ENCODE measurements around the gene C16orf54. TPM values are rescaled to one million over a fixed set of nuclear protein-coding genes. Genes with fewer than 3 reads are reported as not detected.
"Not testable (repeated sequence)": the region's sequence is repeated elsewhere in the genome, so short reads cannot be mapped to it uniquely, and the experiment has no call there.

The C16orf54 gene
- total RNA-seq, 2 experiments from 2014 or later = 17.3 to 19.1 TPM

DNA sequence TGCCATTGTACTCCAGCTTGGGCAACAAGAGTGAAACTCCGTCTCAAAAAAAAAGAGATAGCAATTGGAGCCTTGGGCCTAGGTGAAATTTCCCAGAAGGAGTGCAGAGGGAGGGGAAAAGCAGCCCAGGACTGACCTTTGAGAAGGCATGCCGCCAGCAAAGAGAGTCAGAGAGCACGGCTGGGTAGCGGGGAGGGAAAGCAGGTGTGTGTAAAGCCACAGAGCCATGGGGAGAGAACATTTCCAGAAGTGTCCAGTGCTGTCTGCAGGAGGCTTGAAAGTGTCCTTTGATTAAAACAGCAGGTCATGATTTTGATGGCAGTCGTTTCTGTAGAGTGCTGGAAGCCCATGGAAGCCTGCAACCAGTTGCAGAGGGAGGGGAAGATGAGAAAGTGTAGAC lies 8.1 kb downstream of the C16orf54 start:
- Mint-ChIP-seq H3K4me3 (no peak overlapping the region), H3K4me1 (peaks cover 52% of the 10 kb centered on the region), H3K27me3 (no peaks in the 10 kb centered on the region), H3K9me3 (peaks cover 5% of the 10 kb centered on the region), H3K27ac (peak overlapping the region; percentile 68), H3K36me3 (peaks cover 18% of the 10 kb centered on the region)
- DNase-seq = no peak

DNA sequence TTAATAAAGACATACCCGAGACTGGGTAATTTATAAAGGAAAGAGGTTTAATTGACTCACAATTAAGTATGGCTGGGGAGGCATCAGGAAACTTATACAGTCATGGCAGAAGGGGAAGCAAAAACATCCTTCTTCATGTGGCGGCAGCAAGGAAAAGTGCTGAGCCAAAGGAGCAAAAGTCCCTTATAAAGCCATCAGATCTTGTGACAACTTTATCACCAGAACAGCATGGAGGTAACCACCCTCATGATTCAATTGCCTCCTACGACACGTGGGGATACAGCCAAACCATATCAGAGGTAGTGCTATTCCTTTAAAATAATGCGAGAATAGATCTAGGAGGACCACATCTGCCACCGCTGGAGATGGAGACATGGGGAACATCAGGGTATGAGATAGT lies 9.0 kb downstream of the C16orf54 start:
- Mint-ChIP-seq H3K36me3 (peaks cover 14% of the 10 kb centered on the region), H3K4me3 (no peak overlapping the region), H3K9me3 (peaks cover 9% of the 10 kb centered on the region), H3K27ac (no peak overlapping the region), H3K27me3 (no peaks in the 10 kb centered on the region), H3K4me1 (peaks cover 54% of the 10 kb centered on the region)
- no peak for DNase-seq

DNA sequence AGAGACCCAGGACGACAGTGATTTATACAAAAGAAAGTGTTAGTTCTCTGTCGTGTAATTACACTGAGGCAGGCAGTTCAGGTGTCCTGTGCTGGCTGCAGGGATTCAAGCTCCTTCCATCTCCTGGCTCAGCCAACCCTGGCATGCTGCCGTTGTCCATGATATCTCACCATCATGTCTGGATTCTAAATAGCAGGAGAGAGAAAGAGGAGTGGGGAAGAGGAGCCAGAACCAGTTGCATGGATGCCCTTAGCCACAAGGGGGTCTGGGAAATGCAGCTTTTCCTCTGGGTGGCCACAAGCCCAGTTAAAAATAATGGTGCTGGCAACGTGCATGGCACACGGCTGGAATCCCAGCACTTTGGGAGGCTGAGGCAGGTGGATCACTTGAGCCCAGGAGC lies 9.7 kb downstream of the C16orf54 start:
- H3K4me1 Mint-ChIP-seq = peaks cover 50% of the 10 kb centered on the region
- no peak overlapping the region for H3K27ac Mint-ChIP-seq

DNA sequence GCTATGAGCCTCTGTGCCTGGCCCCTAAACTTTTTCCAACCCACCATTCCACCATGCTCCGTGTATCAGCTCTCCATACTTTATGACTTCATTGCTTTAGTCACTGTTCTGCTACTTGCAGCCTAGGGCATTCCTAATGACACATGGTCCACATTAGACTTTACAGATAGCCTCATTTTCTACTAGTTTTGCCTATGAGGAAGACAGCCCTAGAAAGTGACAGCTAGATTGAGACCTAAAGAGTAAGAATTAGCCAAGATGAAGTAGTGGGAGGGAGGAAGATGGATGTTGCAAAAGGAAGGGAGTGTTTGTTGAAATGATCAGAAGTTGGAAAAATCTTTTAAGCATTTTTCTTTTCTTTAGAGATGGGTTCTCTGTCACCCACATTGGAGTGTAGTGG lies 11.0 kb downstream of the C16orf54 start:
- Mint-ChIP-seq H3K4me3 (no peak overlapping the region), H3K4me1 (peaks cover 45% of the 10 kb centered on the region), H3K9me3 (peaks cover 12% of the 10 kb centered on the region), H3K27ac (no peak overlapping the region), H3K36me3 (peaks cover 12% of the 10 kb centered on the region), H3K27me3 (no peaks in the 10 kb centered on the region)
- DNase-seq = no peak

More for the DNA sequence above, 9.7 kb downstream of the C16orf54 start:
- Mint-ChIP-seq H3K27me3 (no peaks in the 10 kb centered on the region), H3K36me3 (peaks cover 12% of the 10 kb centered on the region), H3K9me3 (peaks cover 12% of the 10 kb centered on the region), H3K4me3 (no peak overlapping the region)
- no peak for DNase-seq

DNA sequence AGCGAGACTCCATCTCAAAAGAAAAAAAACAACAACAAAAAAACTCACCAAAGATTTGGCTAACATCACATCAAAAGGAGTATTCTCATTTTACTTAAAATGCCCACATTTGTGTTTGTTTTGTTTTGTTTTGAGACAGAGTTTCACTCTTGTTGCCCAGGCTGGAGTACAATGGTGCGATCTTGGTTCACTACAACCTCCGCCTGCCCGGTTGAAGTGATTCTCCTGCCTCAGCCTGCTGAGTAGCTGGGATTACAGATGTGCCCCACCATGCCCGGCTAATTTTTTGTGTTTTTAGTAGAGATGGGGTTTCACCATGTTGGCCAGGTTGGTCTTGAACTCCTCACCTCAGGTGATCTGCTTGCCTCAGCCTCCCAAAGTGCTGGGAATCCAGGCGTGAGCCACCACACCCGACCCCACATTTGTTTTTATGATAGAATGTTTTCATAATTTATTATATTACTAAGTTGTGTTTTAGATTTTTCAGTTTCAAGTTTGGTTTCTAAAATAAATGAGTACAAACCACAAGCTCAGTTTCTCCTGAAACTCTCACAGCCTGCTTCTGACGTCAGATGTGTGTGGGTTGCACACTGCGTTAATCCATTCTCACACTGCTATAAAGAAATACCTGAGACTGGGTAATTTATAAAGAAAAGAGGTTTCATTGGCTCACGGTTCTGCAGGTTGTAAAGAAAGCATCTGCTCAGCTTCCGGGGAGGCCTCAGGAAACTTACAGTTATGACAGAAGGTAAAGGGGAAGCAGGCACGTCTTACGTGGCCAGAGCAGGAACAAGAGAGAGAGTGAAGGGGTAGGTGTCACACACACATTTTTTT lies 13.8 kb downstream of the C16orf54 start:
- Mint-ChIP-seq H3K9me3 (peaks cover 12% of the 10 kb centered on the region), H3K4me1 (peaks cover 28% of the 10 kb centered on the region), H3K27ac (peak overlapping the region; percentile 95), H3K4me3 (peak overlapping the region; percentile 53), H3K36me3 (peaks cover 12% of the 10 kb centered on the region)
- H3K27me3 Mint-ChIP-seq = not testable (repeated sequence)
- DNase-seq = peak; percentile 77

DNA sequence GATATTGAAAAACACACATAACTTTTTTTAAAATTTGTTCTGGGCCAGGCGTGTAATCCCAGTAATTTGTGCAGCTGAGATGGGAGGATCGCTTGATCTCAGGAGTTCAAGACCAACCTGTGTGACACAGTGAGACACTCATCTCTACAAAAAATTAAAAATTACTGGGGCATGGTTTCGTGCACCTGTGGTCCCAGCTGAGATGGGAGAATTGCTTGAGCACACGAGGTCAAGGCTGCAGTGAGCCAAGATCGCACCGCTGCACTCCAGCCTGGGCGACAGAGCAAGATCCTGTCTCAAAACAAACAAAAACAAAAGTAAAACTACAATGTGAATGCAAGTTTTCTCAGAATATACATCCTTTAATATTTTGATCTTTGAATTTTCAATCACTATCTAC lies 15.1 kb downstream of the C16orf54 start:
- no peak for DNase-seq
- Mint-ChIP-seq H3K27me3 (no peaks in the 10 kb centered on the region), H3K4me3 (no peak overlapping the region), H3K9me3 (peaks cover 12% of the 10 kb centered on the region), H3K27ac (peak overlapping the region; percentile 66), H3K4me1 (peaks cover 21% of the 10 kb centered on the region), H3K36me3 (peaks cover 12% of the 10 kb centered on the region)

DNA sequence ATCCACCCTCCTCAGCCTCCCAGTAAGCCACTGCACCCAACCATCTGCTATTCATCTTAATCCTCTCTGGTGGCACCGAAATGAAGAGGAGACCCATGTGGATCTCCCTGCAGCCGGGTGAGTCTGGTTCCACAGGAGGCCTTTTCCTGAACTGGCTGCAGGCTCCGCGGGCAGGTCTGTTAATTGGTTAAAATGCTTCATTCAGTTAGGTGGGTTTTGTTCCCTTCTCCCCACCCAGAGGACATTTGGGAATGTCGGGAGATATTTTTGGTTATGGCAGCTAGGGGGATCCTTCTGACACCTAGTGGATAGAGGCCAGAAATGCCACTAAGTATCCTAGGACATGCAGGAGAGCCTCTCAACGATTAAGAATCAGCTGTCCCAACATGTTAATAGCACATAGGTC lies 16.7 kb downstream of the C16orf54 start:
- Mint-ChIP-seq H3K36me3 (peaks cover 9% of the 10 kb centered on the region), H3K27me3 (no peaks in the 10 kb centered on the region), H3K27ac (no peak overlapping the region), H3K4me3 (no peak overlapping the region), H3K4me1 (peaks cover 26% of the 10 kb centered on the region), H3K9me3 (peaks cover 11% of the 10 kb centered on the region)
- DNase-seq = no peak

DNA sequence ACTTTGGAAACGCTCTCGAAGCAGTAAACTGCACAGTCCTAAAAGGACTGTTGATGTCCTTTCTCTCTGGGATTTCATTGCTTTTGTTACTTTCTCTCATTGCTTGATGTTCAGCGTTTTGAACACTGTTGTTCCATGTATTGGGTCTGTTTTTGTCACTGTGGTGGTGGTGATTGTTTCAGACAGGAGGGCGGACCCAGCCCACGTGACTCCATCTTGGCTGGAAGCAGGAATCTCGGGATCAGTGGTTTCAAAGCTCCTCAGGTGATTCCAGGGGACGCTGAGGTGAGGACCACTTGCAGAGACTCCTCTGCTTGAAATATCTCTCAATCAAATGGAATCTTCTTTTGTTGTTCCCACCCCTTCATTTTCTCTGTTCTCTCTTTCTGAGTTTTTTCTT lies 18.3 kb downstream of the C16orf54 start:
- H3K36me3 Mint-ChIP-seq = peaks cover 4% of the 10 kb centered on the region
- no peaks in the 10 kb centered on the region for H3K27me3 Mint-ChIP-seq
- H3K27ac Mint-ChIP-seq = no peak overlapping the region
- H3K4me3 Mint-ChIP-seq = no peak overlapping the region
- peaks cover 7% of the 10 kb centered on the region for H3K9me3 Mint-ChIP-seq
- no peak for DNase-seq
- H3K4me1 Mint-ChIP-seq = peaks cover 29% of the 10 kb centered on the region

DNA sequence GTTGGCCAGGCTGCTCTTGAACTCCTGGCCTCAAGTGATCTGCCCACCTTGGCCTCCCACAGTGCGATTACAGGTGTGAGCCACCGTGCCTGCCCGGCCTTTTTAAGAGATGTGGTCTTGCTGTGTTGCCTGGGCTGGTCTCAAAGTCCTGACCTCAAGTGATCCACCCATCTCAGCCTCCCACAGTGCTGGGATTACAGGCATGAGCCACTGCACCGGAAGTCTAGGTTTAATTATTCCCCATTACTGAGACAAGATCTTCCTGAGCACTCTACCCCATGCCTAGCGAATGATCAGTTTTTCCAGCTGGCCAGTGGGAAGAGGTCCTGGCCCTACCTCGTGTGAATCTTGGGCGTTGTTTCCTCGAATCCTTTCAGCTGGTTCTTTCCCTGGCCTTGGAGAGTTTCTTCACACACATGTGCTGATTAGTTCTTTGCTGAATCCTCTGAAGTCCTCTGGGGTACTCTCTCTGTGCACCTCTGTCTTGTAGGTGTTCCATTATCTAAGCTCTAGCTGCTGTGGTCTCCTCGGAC lies 18.9 kb downstream of the C16orf54 start:
- Mint-ChIP-seq H3K36me3 (peaks cover 3% of the 10 kb centered on the region), H3K27me3 (no peaks in the 10 kb centered on the region), H3K9me3 (peaks cover 4% of the 10 kb centered on the region), H3K4me3 (no peak overlapping the region), H3K4me1 (peaks cover 26% of the 10 kb centered on the region), H3K27ac (no peak overlapping the region)
- DNase-seq = no peak

DNA sequence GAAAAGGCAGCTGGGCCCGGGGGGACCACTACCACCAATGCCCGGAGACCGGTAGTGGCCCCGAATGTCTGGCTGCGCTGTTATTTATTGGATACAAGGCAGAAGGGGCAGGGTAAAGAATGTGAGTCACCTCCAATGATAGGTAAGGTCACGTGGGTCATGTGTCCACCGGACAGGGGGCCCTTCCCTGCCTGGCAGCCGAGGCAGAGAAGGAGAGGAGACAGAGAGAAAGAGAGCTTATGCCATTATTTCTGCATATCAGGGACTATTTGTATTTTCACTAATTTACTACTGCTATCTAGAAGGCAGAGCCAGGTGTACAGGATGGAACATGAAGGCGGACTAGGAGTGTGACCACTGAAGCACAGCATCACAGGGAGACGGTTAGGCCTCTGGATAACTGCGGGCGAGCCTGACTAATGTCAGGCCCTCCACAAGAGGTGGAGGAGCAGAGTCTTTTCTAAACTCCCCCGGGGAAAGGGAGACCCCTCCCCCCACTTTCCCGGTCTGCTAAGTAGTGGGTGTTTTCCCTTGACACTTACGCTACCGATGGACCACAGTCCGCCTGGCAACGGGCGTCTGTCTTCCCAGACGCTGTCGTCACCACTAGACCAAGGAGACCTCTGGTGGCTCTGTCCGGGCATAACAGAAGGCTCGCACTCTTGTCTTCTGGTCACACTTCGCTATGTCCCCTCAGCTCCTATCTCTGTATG lies 24.5 kb downstream of the C16orf54 start:
- H3K36me3 Mint-ChIP-seq, H3K4me3 Mint-ChIP-seq, H3K27me3 Mint-ChIP-seq, H3K9me3 Mint-ChIP-seq: not testable (repeated sequence)
- Mint-ChIP-seq H3K27ac (peak overlapping the region; percentile 38), H3K4me1 (peaks cover 21% of the 10 kb centered on the region)
- peak; percentile 37 for DNase-seq

DNA sequence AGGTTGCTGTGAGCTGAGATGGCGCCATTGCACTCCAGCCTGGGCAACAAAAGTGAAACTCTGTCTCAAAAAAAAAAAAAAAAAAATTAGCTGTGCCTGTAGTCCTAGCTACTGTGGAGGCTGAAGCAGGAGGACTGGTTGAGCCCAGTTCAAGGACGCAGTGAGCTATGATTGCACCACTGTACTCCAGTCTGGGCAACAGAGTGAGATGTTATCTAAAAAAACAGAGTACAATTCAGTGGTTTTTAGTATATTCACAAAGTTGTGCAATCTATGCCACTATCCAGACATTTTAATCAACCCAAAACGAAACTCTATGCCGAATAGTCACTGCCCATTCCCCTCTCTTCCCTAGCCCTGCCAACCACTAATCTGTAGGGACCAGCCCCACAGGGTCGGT lies 25.1 kb downstream of the C16orf54 start:
- no peak for DNase-seq
- Mint-ChIP-seq H3K9me3 (no peaks in the 10 kb centered on the region), H3K36me3 (no peaks in the 10 kb centered on the region), H3K4me3 (no peak overlapping the region), H3K27me3 (no peaks in the 10 kb centered on the region), H3K4me1 (peaks cover 21% of the 10 kb centered on the region), H3K27ac (no peak overlapping the region)

DNA sequence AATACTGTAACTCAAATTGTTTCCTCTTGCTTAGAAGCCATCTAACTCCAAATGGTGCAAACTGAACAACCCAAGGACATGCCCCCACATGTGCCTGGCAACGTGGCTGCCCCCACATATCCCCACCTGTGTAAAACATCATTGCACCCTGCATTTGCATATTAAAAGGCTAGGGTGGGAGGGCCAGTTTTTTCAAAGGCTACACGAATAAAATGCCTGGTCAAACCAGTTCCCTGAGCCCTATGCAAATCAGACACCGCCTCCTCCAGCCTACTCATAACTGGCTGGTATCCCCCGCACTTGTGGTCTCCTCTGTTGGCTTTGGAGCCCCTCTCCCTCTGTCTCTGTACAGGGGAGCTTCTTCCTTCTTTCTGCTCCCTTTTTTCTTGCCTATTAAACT lies 26.7 kb downstream of the C16orf54 start:
- H3K27ac Mint-ChIP-seq = no peak overlapping the region
- no peak for DNase-seq
- no peaks in the 10 kb centered on the region for H3K36me3 Mint-ChIP-seq
- no peaks in the 10 kb centered on the region for H3K9me3 Mint-ChIP-seq
- peaks cover 15% of the 10 kb centered on the region for H3K4me1 Mint-ChIP-seq
- H3K27me3 Mint-ChIP-seq = no peaks in the 10 kb centered on the region
- no peak overlapping the region for H3K4me3 Mint-ChIP-seq

DNA sequence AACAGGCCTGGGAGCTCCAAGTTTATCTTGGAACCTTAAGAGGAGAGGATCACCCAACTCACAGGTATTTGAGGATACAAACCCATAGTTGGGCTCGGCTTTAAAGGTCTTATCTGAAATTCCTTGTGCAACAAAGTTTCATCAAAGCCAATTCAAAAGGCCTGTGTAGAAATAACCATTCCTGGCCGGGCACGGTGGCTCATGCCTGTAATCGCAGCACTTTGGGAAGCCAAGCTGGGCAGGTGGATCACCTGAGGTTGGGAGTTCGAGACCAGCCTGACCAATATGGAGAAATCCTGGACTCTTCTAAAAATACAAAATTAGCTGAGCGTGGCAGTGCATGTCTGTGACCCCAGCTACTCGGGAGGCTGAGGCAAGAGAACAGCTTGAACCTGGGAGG lies 28.7 kb downstream of the C16orf54 start:
- Mint-ChIP-seq H3K27ac (no peak overlapping the region), H3K36me3 (no peaks in the 10 kb centered on the region), H3K4me3 (no peak overlapping the region), H3K27me3 (no peaks in the 10 kb centered on the region), H3K4me1 (peaks cover 10% of the 10 kb centered on the region), H3K9me3 (no peaks in the 10 kb centered on the region)
- no peak for DNase-seq

DNA sequence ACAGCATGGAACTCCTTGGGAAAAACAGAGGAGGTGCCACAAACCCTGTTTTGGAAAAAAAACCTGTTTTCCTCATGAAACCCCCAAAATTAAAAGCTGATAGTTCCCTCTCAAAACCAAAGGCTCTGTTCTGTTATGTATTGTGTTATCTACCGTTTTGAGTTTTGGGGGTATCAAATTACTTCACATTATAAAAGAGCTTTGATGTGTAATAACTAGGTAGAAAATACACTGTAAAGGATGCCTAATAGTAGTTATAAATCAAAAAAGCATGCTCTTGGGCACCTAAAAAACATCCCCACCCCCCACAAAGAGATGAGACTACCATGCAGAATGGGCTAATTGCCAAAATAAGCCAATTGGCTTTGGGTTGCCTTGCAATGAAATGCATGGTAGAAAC lies 30.8 kb downstream of the C16orf54 start:
- Mint-ChIP-seq H3K27ac (no peak overlapping the region), H3K4me1 (peaks cover 9% of the 10 kb centered on the region), H3K36me3 (no peaks in the 10 kb centered on the region)

DNA sequence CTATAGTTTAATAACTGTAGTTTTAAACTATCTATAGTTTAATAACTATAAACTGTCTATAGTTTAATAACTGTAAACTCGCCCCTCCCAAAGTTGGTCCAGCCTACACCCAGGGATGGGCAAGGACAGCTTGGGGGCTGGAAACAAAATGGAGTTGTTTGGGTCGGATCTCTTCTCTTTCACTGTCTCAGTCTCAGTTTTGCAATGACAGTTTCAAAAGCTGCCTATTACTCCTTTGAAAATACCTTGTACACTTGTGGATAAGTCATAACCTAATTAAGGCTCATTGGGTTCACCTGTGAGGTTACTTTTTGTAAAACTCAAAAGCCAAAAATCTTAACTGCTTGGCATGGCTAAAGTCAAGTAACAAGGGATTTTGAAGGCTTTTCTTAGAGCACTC lies 31.4 kb downstream of the C16orf54 start:
- H3K27me3 Mint-ChIP-seq = no peaks in the 10 kb centered on the region
- no peaks in the 10 kb centered on the region for H3K36me3 Mint-ChIP-seq
- H3K9me3 Mint-ChIP-seq = no peaks in the 10 kb centered on the region
- H3K4me3 Mint-ChIP-seq = no peak overlapping the region
- no peak for DNase-seq
- peaks cover 13% of the 10 kb centered on the region for H3K4me1 Mint-ChIP-seq
- H3K27ac Mint-ChIP-seq = no peak overlapping the region

More for the DNA sequence above, 30.8 kb downstream of the C16orf54 start:
- H3K27me3 Mint-ChIP-seq = no peaks in the 10 kb centered on the region
- no peak overlapping the region for H3K4me3 Mint-ChIP-seq
- no peak for DNase-seq
- H3K9me3 Mint-ChIP-seq = no peaks in the 10 kb centered on the region
